GM21529 (cell line): ENCODE results near the gene MEF2A.
"Not testable (repeated sequence)": the region's sequence is repeated elsewhere in the genome, so short reads cannot be mapped to it uniquely, and the experiment has no call there.

ENCODE experiments used
- ATAC-seq: cut with Tn5 transposase; IDR thresholded peaks from one replicate; pipeline ENCODE4 v1.9.1; 2021; ENCODE audit not compliant: unreplicated experiment

The MEF2A gene

GRCh38 chr15:99565299-99566156, at the start of gene MEF2A:
Gene MEF2A (plus strand): TSS chr15:99565984. CDS start chr15:99633120, 67,136 bp downstream.
- peak; percentile 55 for ATAC-seq

GRCh38 chr15:99518191-99518590, 47.6 kb upstream of the MEF2A start:
- no peak for ATAC-seq

GRCh38 chr15:99519366-99519765, 46.4 kb upstream of the MEF2A start:
- not testable (repeated sequence) for ATAC-seq

GRCh38 chr15:99522288-99522687, 43.5 kb upstream of the MEF2A start:
- ATAC-seq, result no peak

GRCh38 chr15:99526176-99526575, 39.6 kb upstream of the MEF2A start:
- no peak for ATAC-seq

- no peak for ATAC-seq
Observed at GRCh38 chr15:99526671-99527070, 39.1 kb upstream of the MEF2A start.

GRCh38 chr15:99536422-99537040, 29.3 kb upstream of the MEF2A start:
- ATAC-seq, result no peak

- ATAC-seq, result no peak
Observed at GRCh38 chr15:99537344-99537743, 28.4 kb upstream of the MEF2A start.

- ATAC-seq, result no peak
Observed at GRCh38 chr15:99538261-99538660, 27.5 kb upstream of the MEF2A start.

GRCh38 chr15:99542828-99543227, 23.0 kb upstream of the MEF2A start:
- no peak for ATAC-seq

GRCh38 chr15:99545605-99546004, 20.2 kb upstream of the MEF2A start:
- ATAC-seq, result no peak

- ATAC-seq, result no peak
Observed at GRCh38 chr15:99546441-99547100, 19.2 kb upstream of the MEF2A start.

- ATAC-seq, result no peak
Observed at GRCh38 chr15:99547517-99547916, 18.3 kb upstream of the MEF2A start.

GRCh38 chr15:99550077-99550476, 15.7 kb upstream of the MEF2A start:
- ATAC-seq, result no peak

GRCh38 chr15:99552111-99552510, 13.7 kb upstream of the MEF2A start:
- ATAC-seq, result no peak

GRCh38 chr15:99554880-99555488, 10.8 kb upstream of the MEF2A start:
- no peak for ATAC-seq

GRCh38 chr15:99556011-99556410, 9.8 kb upstream of the MEF2A start:
- no peak for ATAC-seq

- no peak for ATAC-seq
Observed at GRCh38 chr15:99556578-99556977, 9.2 kb upstream of the MEF2A start.

GRCh38 chr15:99558084-99558483, 7.7 kb upstream of the MEF2A start:
- no peak for ATAC-seq

- no peak for ATAC-seq
Observed at GRCh38 chr15:99558571-99558970, 7.2 kb upstream of the MEF2A start.

- ATAC-seq, result no peak
Observed at GRCh38 chr15:99561476-99562230, 4.1 kb upstream of the MEF2A start.
